ENCODE measurements around the gene DBX2. TPM values are rescaled to one million over a fixed set of nuclear protein-coding genes. Genes with fewer than 3 reads are reported as not detected.
"Not testable (repeated sequence)": the region's sequence is repeated elsewhere in the genome, so short reads cannot be mapped to it uniquely, and the experiment has no call there.

Gene DBX2
- total RNA-seq, result under 1 TPM in 1 of 4 donors, not detected in 3; 0.35 TPM

GRCh38 chr12:45050751-45051571 lies at the start of gene DBX2:
Gene DBX2, minus strand, starts transcription at chr12:45051099. Its CDS starts 172 bp downstream, at chr12:45050927.
- Histone ChIP-seq H3K27ac (no peak within 1 kb of the TSS), H3K27me3 (no peaks in the 10 kb centered on the region), H3K36me3 (no peaks in the 10 kb centered on the region), H3K4me1 (no peaks in the 10 kb centered on the region), H3K4me3 (peak within 1 kb of the TSS; percentile 9 to 11), H3K9me3 (no peaks in the 10 kb centered on the region)
- intact Hi-C loops (cut with DNase I; ENCODE audit: low total_unique reads), result no loop called here
- TF ChIP-seq CTCF (IDR thresholded peaks at IDR 0.05) (no peak), POLR2A (IDR thresholded peaks at IDR 0.05) (no peak)
- DNase-seq, result no peak

DNA sequence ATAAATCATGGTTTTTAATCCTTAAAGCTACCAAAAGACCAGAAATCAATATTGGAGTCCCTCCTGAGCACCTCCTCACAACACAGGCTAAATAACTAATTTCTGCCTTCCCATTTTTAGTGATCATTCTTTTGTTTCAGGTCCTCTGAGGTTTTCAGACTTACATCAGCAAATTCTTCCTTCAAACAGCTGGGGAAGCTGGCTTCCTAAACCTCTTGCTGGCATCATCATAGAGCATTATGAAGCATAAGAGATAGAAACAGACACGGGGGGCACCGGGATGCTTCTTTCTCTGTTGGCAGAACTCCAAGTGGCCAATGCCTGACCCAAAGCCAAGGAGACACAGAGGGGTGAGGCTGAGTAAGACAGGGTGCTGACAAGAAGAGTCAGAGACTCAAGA lies 47.9 kb upstream of the DBX2 start:
- Histone ChIP-seq H3K4me3 (no peak overlapping the region), H3K27me3 (no peaks in the 10 kb centered on the region), H3K4me1 (no peaks in the 10 kb centered on the region), H3K9me3 (no peaks in the 10 kb centered on the region), H3K36me3 (no peaks in the 10 kb centered on the region), H3K27ac (no peak overlapping the region)
- no peak for TF ChIP-seq CTCF (IDR thresholded peaks at IDR 0.05)
- TF ChIP-seq POLR2A (IDR thresholded peaks at IDR 0.05), result no peak
- intact Hi-C loops (cut with DNase I; ENCODE audit: low total_unique reads), result no loop called here
- DNase-seq, result no peak

GRCh38 chr12:45095417-45095816 lies 44.5 kb upstream of the DBX2 start:
- DNase-seq; H3K36me3 ChIP-seq; H3K27ac ChIP-seq; intact Hi-C loops (cut with DNase I; ENCODE audit: low total_unique reads); H3K4me1 ChIP-seq; H3K27me3 ChIP-seq; H3K9me3 ChIP-seq; H3K4me3 ChIP-seq: not testable (repeated sequence)

GRCh38 chr12:45093051-45093450 lies 42.2 kb upstream of the DBX2 start:
- DNase-seq, result no peak
- Histone ChIP-seq H3K9me3 (no peaks in the 10 kb centered on the region), H3K4me3 (no peak overlapping the region), H3K4me1 (no peaks in the 10 kb centered on the region), H3K36me3 (no peaks in the 10 kb centered on the region), H3K27ac (no peak overlapping the region), H3K27me3 (no peaks in the 10 kb centered on the region)
- intact Hi-C loops (cut with DNase I; ENCODE audit: low total_unique reads), result no loop called here
- TF ChIP-seq POLR2A (IDR thresholded peaks at IDR 0.05), result no peak
- no peak for TF ChIP-seq CTCF (IDR thresholded peaks at IDR 0.05)

DNA sequence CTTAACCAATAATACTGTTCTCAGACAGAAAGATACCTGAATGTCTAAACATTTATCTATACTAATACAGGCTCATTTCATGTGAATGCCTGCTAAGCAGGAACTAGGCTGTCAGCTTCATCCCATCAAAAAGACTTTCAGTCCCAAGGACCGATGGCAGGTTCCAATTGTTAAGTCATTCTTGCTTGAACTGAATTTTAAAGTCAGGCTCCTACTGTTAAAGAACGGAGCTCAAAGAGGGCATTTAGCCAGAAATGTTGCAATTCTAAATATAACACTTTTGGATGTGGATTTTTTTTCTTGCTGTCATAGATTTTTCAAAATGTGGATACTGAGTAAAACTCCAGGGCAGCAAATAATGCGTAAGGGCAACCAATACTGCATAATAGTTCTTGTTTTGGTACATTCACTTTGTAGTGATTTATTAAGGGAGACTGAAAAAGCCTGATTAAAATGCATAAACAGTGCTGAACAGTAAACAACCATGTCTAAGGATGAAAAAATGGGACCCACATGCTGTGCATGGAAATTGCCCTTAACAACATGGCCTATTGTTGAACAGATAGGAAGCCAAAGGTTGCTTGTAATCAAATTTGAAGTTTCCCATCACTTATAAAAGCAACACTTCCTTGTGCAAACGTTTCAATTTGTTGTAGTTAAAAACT lies 38.6 kb upstream of the DBX2 start:
- no peak for DNase-seq
- Histone ChIP-seq H3K27ac (no peak overlapping the region), H3K27me3 (no peaks in the 10 kb centered on the region), H3K4me3 (no peak overlapping the region), H3K36me3 (no peaks in the 10 kb centered on the region), H3K9me3 (no peaks in the 10 kb centered on the region), H3K4me1 (no peaks in the 10 kb centered on the region)
- intact Hi-C loops (cut with DNase I; ENCODE audit: low total_unique reads), result no loop called here
- TF ChIP-seq CTCF (IDR thresholded peaks at IDR 0.05), result no peak
- no peak for TF ChIP-seq POLR2A (IDR thresholded peaks at IDR 0.05)

Data from uterus (tissue), 4 donors.